ENCODE measurements around the gene ANK3.

Gene ANK3

DNA sequence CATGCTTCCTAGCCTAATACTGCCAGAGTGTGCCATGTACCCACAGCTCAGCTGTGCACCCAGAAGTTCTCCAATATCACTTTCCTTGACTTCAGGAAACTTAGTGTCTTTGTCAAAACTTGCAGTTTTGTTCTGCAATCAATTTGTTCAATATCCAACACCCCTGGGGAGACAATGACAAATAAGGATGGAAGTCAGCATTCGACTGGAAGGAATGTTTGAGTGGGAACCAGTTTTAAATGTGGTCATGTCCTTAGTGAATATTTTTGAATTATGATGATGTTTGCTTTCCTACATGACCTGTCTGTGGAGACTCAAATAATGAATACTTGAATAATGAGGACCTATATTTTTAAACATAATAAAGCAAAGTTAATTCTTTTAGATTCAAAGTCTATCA, 112.0 kb downstream of the ANK3 start:
- H3K4me3 ChIP-seq (ENCODE audit: low read depth, low read length), result no peak overlapping the region
- TF ChIP-seq, protein P1, sequence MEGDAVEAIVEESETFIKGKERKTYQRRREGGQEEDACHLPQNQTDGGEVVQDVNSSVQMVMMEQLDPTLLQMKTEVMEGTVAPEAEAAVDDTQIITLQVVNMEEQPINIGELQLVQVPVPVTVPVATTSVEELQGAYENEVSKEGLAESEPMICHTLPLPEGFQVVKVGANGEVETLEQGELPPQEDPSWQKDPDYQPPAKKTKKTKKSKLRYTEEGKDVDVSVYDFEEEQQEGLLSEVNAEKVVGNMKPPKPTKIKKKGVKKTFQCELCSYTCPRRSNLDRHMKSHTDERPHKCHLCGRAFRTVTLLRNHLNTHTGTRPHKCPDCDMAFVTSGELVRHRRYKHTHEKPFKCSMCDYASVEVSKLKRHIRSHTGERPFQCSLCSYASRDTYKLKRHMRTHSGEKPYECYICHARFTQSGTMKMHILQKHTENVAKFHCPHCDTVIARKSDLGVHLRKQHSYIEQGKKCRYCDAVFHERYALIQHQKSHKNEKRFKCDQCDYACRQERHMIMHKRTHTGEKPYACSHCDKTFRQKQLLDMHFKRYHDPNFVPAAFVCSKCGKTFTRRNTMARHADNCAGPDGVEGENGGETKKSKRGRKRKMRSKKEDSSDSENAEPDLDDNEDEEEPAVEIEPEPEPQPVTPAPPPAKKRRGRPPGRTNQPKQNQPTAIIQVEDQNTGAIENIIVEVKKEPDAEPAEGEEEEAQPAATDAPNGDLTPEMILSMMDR (IDR thresholded peaks at IDR 0.05; ENCODE audit: borderline replicate concordance, insufficient read depth, low read depth, low read length), result no peak

DNA sequence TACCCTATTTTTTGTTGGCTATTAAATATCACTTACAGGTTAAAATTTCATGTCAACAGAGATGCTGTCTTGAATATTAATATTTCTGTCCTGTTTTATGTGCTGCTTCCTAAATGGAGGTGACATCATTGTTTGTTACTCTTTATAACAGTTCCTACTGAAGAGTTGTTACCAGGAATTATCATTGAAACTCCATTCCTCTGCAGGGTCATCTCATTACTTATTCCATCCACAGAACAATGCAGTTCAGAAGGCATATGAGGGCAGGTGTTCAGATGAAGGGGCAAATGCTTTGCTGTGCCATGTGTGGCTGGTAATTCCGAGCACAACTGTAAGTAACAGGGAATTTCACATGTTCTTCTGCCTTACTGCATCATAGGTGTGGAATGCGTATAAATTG, 113.4 kb downstream of the ANK3 start:
- TF ChIP-seq, protein P1 (IDR thresholded peaks at IDR 0.05; ENCODE audit: borderline replicate concordance, insufficient read depth, low read depth, low read length), result no peak
- H3K4me3 ChIP-seq (ENCODE audit: low read depth, low read length), result no peak overlapping the region

DNA sequence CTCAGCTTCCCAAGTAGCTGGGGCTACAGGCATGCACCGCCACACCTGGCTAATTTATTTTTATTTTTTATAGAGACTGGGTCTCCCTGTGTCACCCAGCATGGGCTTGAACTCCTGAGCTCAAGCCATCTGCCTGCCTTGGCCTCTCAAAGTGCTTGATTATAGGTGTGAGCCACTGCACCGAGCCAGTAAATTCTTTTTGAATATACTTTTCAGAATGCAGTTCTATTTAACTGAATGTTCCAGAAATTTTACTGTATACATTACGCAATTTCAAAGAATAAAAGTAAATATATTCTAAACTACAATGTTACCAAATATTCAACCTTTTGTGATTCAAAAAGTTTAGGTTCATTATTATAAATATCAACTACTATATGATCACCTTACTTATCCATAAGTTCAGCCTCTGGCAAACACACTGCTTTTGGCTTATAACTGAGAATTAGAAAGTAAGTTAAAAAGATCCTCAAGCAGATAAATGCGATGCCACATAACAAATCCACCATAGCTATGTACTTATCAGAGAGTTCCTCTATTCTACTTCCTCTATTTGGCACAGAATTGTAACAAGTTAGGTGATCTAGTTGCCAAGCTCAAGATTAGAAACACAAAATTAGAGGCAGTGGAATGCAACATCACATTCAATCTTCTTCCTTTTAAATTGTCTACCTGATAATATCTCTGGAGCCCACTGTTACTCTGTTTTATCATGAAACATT, 118.2 kb downstream of the ANK3 start:
- no peak overlapping the region for H3K4me3 ChIP-seq (ENCODE audit: low read depth, low read length)
- TF ChIP-seq, protein P1 (IDR thresholded peaks at IDR 0.05; ENCODE audit: borderline replicate concordance, insufficient read depth, low read depth, low read length), result no peak

DNA sequence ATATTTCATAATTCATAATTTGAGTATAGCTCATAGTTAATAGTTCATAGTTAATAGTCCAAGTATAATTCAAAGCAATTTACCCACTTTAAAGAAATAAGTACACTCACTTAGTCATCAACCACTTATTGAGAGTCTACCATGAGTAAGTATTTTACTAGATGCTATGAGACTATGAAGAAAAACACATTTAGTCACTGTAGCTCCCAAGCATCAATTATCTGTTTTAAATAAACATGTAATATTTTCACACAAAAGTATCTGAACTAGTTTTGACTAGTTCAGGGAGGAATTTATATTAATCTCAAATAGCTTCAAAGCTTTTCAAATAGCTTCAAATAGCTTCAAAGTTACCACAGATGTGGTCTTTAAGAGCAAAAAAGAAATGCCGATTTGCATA, 119.2 kb downstream of the ANK3 start:
- TF ChIP-seq, protein P1 (IDR thresholded peaks at IDR 0.05; ENCODE audit: borderline replicate concordance, insufficient read depth, low read depth, low read length), result no peak
- no peak overlapping the region for H3K4me3 ChIP-seq (ENCODE audit: low read depth, low read length)

DNA sequence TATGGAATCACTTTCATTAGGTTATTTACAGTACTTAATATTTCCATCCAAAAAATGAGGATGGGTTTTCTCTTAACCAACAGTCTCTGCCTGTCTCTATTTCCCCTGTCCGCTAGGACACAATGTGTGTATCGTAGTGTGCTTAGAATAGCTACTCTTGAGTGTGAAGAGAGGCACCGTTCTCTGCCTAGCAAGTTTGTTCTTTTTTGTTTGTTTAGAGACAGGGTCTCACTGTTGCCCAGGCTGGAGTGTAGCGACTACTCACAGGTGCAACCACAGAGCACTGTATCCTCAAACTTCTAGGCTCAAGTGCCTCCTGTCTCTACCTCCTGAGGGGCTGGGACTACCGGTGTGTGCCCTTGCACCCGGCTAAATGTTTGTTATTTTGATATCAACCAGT, 121.9 kb downstream of the ANK3 start:
- TF ChIP-seq, protein P1 (IDR thresholded peaks at IDR 0.05; ENCODE audit: borderline replicate concordance, insufficient read depth, low read depth, low read length), result no peak
- H3K4me3 ChIP-seq (ENCODE audit: low read depth, low read length), result no peak overlapping the region

DNA sequence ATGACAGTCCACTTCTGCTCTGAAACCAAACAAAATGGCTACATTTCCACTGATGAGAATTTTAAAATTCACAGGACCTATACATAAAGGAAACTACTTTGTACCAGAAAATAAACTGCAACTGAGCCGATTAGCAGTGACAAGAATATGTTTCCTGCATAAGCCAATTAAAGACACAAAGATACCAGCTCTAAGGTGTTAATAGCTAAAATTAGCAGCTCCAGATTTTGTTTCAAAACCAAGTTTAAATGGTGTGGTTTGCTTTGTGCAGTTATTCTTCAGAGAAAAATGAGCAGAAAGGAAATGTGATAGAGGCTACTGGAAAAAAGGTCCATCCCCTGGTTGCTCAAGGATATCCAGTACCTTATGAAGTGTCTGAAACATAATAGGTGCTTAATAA, 123.2 kb downstream of the ANK3 start:
- TF ChIP-seq, protein P1 (IDR thresholded peaks at IDR 0.05; ENCODE audit: borderline replicate concordance, insufficient read depth, low read depth, low read length), result no peak
- H3K4me3 ChIP-seq (ENCODE audit: low read depth, low read length), result no peak overlapping the region

DNA sequence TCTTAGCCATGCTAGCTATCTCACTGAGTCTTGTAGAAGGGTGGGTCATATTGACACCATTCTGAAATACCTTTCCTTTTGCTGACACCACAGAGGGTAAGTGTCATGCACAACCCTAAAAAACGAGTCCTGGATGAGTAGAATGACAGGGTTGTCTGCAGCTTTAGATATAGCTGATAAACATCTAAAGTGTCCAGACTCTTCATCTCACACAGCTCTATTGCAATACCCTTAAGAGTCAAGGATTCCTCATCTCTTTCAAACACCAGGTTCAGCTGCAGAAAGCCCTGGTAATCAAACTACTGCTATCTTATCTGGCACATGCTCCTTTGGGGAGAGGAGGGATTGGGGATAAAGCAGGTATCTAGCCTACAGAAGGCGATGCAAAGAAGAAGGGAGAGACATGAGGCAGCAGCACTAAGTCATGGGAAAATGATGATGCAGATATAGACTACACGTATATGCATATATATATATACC, 127.0 kb downstream of the ANK3 start:
- TF ChIP-seq, protein P1 (IDR thresholded peaks at IDR 0.05; ENCODE audit: borderline replicate concordance, insufficient read depth, low read depth, low read length), result no peak
- H3K4me3 ChIP-seq (ENCODE audit: low read depth, low read length), result no peak overlapping the region

All from GM12875 (cell line).